H1 (cell line): ENCODE measurements around the gene NUDT7. TPM values are rescaled to one million over a fixed set of nuclear protein-coding genes. Genes with fewer than 3 reads are reported as not detected.

Experiments
- CHD7 ChIP-seq: fragments of 300-600 bp; sonication (generic); IDR thresholded peaks from 2 replicates; pipeline ENCODE4 v1.7.1; 2012; ENCODE audit warnings: low read length, moderate library complexity, mild to moderate bottlenecking, inconsistent platforms; ENCODE audit not compliant: insufficient replicate concordance
- SUZ12 ChIP-seq: fragments of 200-600 bp; sonication (generic); IDR thresholded peaks from 2 replicates; pipeline ENCODE4 v1.6.1; 2012; ENCODE audit warnings: mild to moderate bottlenecking, inconsistent platforms, low read length, moderate library complexity, mixed read lengths
- TEAD4 ChIP-seq: IDR thresholded peaks from 2 replicates; pipeline ENCODE4 v1.6.1; 2012; ENCODE audit warnings: low read depth, low read length, inconsistent platforms, mixed read lengths
- polyA plus RNA-seq, 7 experiments: library from polyadenylated mRNA; depleted of rRNA in 3 of 7; stranded (reverse) in 5 of 7; unstranded in 2 of 7; fragments of >200 nt in 5 of 7; fragments of 200-250 nt in 2 of 7; gene quantifications; 1 replicate in 5 of 7; 2 replicates in 1 of 7; 4 replicates in 1 of 7; pipeline versions ENCODE4 v1.2.1 to v1.2.3, GENCODE V29; 2011 to 2013; ENCODE audit warnings: missing spikeins in 2 of 7, mixed read lengths in 2 of 7
- total RNA-seq: library from RNA; stranded (reverse); fragmentation: NEBNext Ultra II Directional; extraction: Animal tissue kit (Norgen Biotek cat#: 25700); gene quantifications from 2 replicates; pipeline ENCODE4 v1.2.1, GENCODE V29; 2021

NUDT7 gene
- total and polyA plus RNA-seq, 2 of the 8 experiments (the other 6 are each of a cell fraction or from before 2014, with no cell fraction given): 8.8 to 19.7 TPM

- no peak for TF ChIP-seq CHD7
- TF ChIP-seq TEAD4: no peak
- TF ChIP-seq SUZ12: no peak
Measured at GRCh38 chr16:77762262-77762661, 39.9 kb downstream of the NUDT7 start (continued).
